Non-pigmented ciliary epithelial cell (primary cell): Measurements from ENCODE around the gene LZTFL1.

ENCODE experiments used
- DNase-seq: peaks from one replicate; pipeline ENCODE4 v3.0.0-alpha.2; 2010; ENCODE audit warnings: low read depth

The LZTFL1 gene

DNA sequence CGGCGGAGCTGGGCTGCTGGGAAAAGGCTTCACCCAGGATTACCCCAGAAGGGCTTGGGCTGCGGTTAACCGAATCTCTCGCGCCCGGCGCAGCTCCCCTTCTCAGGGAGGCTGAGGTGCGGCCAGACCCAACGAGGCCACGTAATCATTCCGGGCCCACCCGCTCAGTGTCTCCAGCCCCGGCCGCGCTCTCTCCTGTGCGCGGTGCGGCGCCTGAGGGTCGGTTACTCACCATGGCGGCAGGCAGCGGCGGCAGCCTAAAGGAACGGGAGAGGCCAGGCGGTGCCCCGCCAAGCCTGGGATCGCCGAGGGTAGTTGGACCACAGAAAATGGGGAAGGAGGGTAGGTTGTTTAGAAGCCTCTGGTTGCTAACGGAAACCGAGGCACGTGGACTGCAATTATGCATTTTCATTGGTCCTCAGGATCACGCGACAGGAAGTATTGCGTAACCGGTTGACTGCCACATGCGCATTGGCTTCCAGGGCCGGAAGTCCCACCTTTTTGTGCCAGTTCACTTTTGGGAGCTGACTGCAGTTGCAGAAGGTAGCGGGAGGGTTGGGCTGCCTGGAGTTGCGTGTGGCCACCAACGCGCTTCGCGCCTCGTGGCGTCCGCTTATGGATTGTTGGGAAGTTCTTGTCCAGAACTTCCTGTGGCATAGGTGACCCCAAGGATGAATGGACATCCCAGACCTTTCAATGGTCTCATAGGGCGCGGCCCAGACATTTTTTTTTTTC, at the start of gene LZTFL1:
TSS of gene LZTFL1 (minus strand) at position 363 of the 735 bp plus-strand sequence. CDS start at position 235, 128 bp downstream.
- DNase-seq = peak; percentile 89

DNA sequence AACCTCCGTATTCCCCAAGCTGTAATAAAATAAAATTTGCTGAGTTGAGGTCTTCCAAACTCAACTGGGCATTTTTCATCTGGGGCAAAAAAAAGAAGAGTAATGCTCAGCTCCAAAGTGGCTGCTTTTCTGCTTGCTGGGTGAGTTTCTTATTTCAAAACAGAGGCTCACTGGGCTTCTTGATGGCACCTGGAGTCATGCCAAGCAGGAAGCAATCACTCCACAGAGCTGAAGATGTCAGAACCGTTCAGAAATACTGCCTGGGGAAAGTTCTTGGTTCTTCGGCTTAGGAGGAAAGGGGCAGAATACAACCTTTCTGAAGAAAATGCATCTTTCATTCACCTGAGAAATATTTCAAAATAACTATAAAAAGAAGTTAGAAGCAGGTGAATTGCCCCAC, 48.5 kb upstream of the LZTFL1 start:
- DNase-seq = no peak

DNA sequence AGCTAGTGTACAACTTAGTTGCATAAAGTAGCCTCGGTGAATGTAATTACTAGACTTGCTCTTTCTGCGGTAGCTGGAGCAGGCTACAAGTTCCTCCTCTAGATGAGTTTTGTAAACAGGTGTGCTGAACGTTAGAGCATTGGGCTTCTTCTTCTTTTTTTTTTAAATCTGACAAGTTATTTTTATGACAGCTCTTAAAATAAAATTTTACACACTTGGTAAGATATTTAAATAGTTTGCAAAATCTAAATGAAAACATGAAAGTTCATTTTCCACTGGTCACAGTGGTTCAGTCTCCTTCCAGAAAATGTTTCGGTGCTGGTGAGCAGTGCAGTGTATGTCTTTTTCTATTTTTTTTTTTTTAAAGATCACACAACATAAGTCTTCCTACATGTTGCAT, 47.4 kb upstream of the LZTFL1 start:
- DNase-seq = no peak

GRCh38 chr3:45887759-45888511, 46.0 kb upstream of the LZTFL1 start:
- no peak for DNase-seq

GRCh38 chr3:45887285-45887684, 45.4 kb upstream of the LZTFL1 start:
- no peak for DNase-seq

DNA sequence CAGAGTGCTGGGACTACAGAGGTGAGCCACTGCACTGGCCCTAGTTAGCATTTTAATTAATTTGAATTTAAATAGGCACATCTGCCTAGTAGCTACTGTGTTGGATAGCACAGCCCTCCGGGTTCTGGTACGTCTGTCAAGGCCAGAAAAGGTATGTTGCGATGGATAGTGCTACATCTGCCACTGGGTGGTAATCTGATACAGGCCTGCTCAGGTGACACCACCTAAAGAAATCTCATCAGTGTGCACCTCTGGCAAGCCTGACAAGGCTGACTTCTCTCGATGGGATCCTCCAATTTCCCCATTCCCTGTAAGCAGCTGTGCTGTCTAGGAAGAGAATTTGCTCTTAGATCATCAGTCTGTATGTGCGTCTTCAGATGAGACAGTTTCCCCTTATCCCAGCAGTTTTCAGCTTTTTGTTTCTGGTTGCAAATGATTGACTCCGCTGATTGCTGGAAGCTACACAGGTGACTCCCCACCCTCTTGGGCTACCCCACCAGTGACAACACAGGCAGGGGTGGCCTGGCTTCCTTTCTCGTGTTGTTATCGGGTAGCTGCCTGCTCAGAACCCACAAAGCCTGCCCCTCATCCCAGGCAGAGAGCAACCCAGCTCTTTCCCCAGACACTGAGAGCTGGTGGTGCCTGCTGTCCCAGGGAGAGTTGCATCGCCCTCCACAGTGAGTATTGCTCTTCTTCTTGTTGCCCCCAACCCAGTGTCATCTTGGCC, 44.2 kb upstream of the LZTFL1 start, which contains the start of gene CCR9:
TSS of gene CCR9 (plus strand) at position 565 of the 727 bp plus-strand sequence. CDS start 8,391 bp downstream, outside the sequence.
- no peak for DNase-seq

GRCh38 chr3:45884368-45885201, 42.7 kb upstream of the LZTFL1 start:
- no peak for DNase-seq

DNA sequence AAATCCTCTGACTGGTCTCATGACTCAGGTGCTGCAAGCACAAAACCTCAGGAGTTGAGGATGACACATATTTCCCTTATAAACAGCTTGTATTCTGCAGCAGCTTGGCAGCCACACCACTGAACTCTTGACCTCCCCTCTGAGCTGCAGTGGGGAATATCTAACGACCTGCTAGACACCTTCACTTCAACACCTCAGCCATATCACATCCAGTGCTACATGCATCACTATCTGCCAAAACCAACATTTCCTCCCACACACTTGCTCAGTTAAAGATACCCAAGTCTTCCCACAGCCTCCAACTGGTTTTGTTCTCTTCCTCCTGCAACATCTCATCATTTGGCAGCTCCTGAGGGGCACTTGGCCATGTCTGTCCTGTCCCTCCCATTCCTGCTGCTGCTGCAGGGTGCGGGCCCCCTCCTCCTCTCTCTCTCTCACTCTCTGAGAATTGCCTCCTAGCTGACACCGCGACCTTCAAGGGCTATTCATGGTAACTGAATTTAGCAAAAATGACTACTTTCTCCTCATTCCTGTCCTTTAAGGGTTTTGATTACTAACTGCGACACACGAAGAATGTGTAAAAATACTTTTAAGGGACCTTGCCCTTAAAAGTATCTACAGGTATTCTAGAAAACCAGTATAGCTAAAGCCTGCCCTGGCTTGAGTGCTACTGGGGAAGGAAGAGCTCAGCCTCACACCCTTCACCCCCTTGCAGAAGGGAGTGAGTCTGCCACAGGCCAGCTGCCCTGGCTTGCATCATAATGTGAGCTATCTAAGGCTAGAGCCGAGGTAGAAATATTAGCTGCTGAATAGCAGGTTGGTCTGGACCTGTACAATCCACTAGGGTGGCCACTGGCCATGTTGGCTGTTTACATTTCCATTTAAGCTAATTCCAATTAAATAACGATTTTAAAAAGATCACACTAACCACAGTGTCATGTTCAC, 39.4 kb upstream of the LZTFL1 start:
- peak; percentile 15 for DNase-seq

- DNase-seq = no peak
These were observed 38.8 kb upstream of the LZTFL1 start for GRCh38 chr3:45880725-45881077.

DNA sequence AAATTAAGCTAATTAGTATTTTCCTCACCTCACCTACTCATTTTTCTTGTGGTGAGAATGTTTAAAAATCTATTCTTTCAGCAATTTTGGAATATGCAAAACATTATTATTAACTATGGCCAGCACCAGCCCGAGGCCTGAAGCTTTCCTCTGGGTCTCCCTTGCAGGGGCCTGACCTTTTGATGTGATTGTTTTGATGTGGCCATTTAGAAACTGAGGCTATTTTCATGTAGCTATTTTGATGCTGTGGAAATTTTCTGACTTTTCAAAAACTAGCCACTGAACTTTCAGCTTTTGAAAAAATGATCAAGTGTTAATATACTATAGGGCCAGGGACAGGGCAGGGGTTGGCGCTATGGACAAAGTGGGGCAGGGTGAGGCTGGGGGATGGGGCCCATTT, 36.2 kb upstream of the LZTFL1 start:
- no peak for DNase-seq

DNA sequence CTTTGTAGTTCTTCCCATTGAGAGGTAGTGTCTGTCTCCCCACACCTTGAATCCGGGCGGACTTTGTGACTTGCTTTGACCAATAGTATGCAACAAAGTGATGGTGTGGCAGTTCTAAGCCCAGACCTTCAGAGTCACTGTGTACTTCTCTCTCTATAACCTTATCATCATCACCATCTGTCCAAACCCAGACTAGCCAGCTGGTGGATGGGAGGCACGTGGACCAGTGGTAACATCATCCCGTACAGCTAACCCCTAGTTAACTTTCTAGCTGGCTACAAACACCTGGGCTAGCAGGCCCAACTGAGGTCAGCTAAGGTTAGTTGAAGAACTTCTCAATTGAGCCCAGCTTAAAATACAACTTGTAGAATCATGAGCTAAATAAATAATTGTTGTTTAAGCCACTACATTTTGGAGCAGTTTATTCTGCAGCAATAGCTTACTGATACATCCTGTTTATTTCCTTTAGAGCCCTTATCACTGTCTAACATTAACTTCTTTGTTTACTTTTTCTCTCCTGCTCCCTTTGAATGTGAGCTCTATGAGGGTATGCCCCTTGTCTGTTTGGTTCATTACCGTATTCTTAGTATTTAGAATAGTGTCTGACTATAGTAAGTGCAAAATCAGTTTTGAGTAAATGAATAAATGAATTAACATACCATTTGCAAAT, 32.9 kb upstream of the LZTFL1 start:
- no peak for DNase-seq

DNA sequence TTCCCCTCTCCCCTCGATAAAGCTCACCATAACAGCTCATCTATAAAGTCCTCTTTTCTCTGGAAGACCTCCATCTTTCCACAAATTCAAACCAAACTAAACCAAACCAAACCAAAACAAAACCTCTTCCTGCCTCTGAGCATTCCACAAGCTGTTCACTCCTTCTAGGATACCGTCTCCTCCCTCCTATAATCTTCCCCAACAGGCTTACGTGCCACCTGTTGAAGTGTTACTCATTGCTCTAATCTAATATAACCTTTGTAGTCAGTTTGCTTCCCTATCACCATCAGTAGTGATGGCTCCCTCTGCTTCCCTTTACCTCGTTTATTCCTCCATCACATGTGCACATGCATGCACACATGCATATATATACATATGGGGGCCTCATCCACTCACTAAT, 31.7 kb upstream of the LZTFL1 start:
- DNase-seq = no peak

- DNase-seq = no peak
These were observed 31.1 kb upstream of the LZTFL1 start for GRCh38 chr3:45873036-45873435.

GRCh38 chr3:45872569-45872968, 30.6 kb upstream of the LZTFL1 start:
- no peak for DNase-seq

- no peak for DNase-seq
These were observed 29.9 kb upstream of the LZTFL1 start for GRCh38 chr3:45871780-45872179.

- no peak for DNase-seq
These were observed 28.2 kb upstream of the LZTFL1 start for GRCh38 chr3:45870099-45870498.

GRCh38 chr3:45869638-45870037, 27.7 kb upstream of the LZTFL1 start:
- no peak for DNase-seq

DNA sequence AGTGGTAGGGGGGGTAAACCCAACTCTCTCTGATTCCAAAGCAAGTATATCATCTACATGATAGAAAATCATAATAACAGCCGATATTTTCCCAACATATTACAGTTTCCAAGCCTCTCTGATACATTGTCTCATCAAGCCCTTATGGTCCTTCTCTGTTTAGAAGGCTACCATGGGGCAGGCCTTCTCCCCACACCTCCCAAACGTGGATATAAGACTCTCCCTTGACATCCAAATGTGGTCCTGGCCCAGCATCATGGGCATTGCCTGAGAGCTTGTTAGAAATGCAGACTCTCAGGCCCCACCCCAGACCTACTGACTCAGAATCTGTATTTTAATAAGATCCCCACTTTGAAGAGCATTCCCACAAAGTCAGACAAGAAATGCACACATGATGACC, 26.7 kb upstream of the LZTFL1 start:
- DNase-seq = no peak

GRCh38 chr3:45868213-45868612, 26.3 kb upstream of the LZTFL1 start:
- no peak for DNase-seq

DNA sequence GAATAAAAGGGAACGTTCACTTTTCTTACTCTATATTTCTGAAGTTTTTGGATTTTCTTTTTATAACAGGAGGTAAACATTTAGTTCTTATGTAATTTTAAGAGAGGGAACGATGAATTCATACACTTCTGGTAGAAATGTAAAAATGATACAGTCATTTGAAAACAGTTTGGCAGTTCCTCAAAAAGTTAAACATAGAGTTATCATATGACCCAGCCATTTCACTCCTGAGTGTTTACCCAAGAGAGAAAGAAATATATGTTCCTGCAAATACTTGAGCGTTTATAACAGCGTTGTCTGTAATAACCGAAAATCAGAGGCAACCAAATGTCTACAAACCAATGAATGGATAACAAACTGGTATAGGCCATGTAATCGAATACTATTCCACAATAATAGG, 23.6 kb upstream of the LZTFL1 start:
- DNase-seq = no peak
